ENCODE measurements around the gene SMAD9. TPM values are rescaled to one million over a fixed set of nuclear protein-coding genes. Genes with fewer than 3 reads are reported as not detected.

Gene SMAD9
- total and polyA plus RNA-seq, 2 of the 13 experiments (the other 11 are each of a cell fraction or from before 2014, with no cell fraction given) = 4.2 to 7.7 TPM

- in situ Hi-C loops (cut with HindIII; ENCODE audit: extremely low pct_ligation_motif_present, low pct_unique_long_range_greater_than_20kb) (loop anchor here (5.0 kb wide), 1 partner anchor 38 kb away; the partner anchor contains the start of gene SMAD9), intact Hi-C loops (cut with micrococcal nuclease; ENCODE audit: unreplicated experiment) (loop anchor here (1.0 to 2.0 kb wide), 3 partner anchors 35 to 116 kb away; partner anchors contain the start of genes EXOSC8 and RFXAP)
- Histone ChIP-seq H3K79me2 (ENCODE audit: insufficient read depth, low read length) (peaks cover 26% of the 10 kb centered on the region), H4K20me1 (ENCODE audit: insufficient read depth, low read length) (no peaks in the 10 kb centered on the region), H3K9ac (ENCODE audit: insufficient read depth, low read depth, low read length) (peak overlapping the region; percentile 81), H3K4me3 (replicated peaks in 1 of 3; ENCODE audit: insufficient read depth in 1 of 3, low read depth in 2 of 3, low read length in 3 of 3) (peak overlapping the region in 2 of 3 experiments; percentile 34 to 55; a peak in 4 of 6 replicates), H2AFZ (ENCODE audit: low read length) (peak overlapping the region; percentile 43), H3K27me3 (ENCODE audit: control insufficient read depth in 1 of 2, insufficient read depth in 2 of 2, low read length in 2 of 2) (no peaks in the 10 kb centered on the region), H3K9me3 (ENCODE audit: low read length) (no peaks in the 10 kb centered on the region), H3K4me1 (ENCODE audit: insufficient read depth, low read length) (peaks cover 88% of the 10 kb centered on the region), H3K4me2 (ENCODE audit: low read depth, low read length) (peak overlapping the region; percentile 76), H3K27ac (ENCODE audit: extremely low read length, insufficient read depth, low read length) (peak overlapping the region; percentile 99), H3K36me3 (replicated peaks in 1 of 2; ENCODE audit: control insufficient read depth in 1 of 2, insufficient read depth in 2 of 2, low read length in 2 of 2) (peaks cover 0 to 9% of the 10 kb centered on the region in 2 experiments; a peak in 2 of 5 replicates)
- CTCF ChIA-PET (ENCODE audit: low intra/inter-chr PET ratio, low total read pairs) = no interaction called here
- DNase-seq (ENCODE audit: low spot score) = no peak
- no TSS peak for BruUV-seq (replicated peaks)
- 54% methylated on average over 6 of the region's 6 CpGs for WGBS (ENCODE audit: low lambda C conversion rate)
- POLR2A ChIA-PET = interaction anchor here (1.1 to 1.7 kb wide), 3 partner anchors 14 to 116 kb away, joined by 3 to 24 read pairs (median 4); partner anchors contain the start of gene EXOSC8
- TF ChIP-seq ZBTB4 (CRISPR knock-in tag; IDR thresholded peaks at IDR 0.05; ENCODE audit: borderline replicate concordance) = peak; percentile 70; the same call in 1 of the 2 replicates
- TF ChIP-seq HOXD1 (CRISPR knock-in tag; IDR thresholded peaks at IDR 0.05) = no peak
- TF ChIP-seq HMGXB3 (CRISPR knock-in tag; IDR thresholded peaks at IDR 0.05; ENCODE audit: borderline replicate concordance) = no peak
- TF ChIP-seq PREB (CRISPR knock-in tag; IDR thresholded peaks at IDR 0.05) = no peak
- TF ChIP-seq ZNF773 (CRISPR knock-in tag; IDR thresholded peaks at IDR 0.05; ENCODE audit: borderline replicate concordance) = 0 out of 2 replicates have a peak, but pooled peaks have one; percentile 24
- no peak for TF ChIP-seq SP1 (IDR thresholded peaks at IDR 0.05)
- TF ChIP-seq SP1 (CRISPR knock-in tag; IDR thresholded peaks at IDR 0.05) = no peak
- no peak for TF ChIP-seq ZKSCAN1 (IDR thresholded peaks at IDR 0.05; ENCODE audit: low read length)
- 0 out of 2 replicates have a peak, but pooled peaks have one; percentile 7 for TF ChIP-seq GABPB1 (CRISPR knock-in tag; IDR thresholded peaks at IDR 0.05)
- TF ChIP-seq ETV5 (CRISPR knock-in tag; IDR thresholded peaks at IDR 0.05; ENCODE audit: borderline replicate concordance) = 0 out of 2 replicates have a peak, but pooled peaks have one; percentile 3
- TF ChIP-seq POLR2A (IDR thresholded peaks at IDR 0.05; ENCODE audit: insufficient read depth in 1 of 2, low read depth in 2 of 2, low read length in 2 of 2) = peak in 1 of 2 experiments; percentile 24; a peak in 1 of 4 replicates
- TF ChIP-seq JARID2 (CRISPR knock-in tag; IDR thresholded peaks at IDR 0.05; ENCODE audit: insufficient replicate concordance) = no peak
- peak; percentile 80 for TF ChIP-seq ZBTB38 (CRISPR knock-in tag; IDR thresholded peaks at IDR 0.05)
- TF ChIP-seq KAT7 (CRISPR knock-in tag; IDR thresholded peaks at IDR 0.05; ENCODE audit: borderline replicate concordance) = 0 out of 2 replicates have a peak, but pooled peaks have one; percentile 11
- TF ChIP-seq MAX (IDR thresholded peaks at IDR 0.05) = peak; percentile 25; the same call in 1 of the 2 replicates
- no peak for ATAC-seq
- FAIRE-seq = no peak
Observed at GRCh38 chr13:36883824-36884223, 36.2 kb downstream of the SMAD9 start.

Measured in HepG2 (cell line).